NCI-H1930 (cell line): ENCODE results near the gene TENT4A.
"Not testable (repeated sequence)": the region's sequence is repeated elsewhere in the genome, so short reads cannot be mapped to it uniquely, and the experiment has no call there.

ENCODE experiments used
- DNase-seq, 2 experiments: peaks; one replicate each; lab custom pipeline; 2025; lab: John Stamatoyannopoulos, UW

Gene TENT4A

DNA sequence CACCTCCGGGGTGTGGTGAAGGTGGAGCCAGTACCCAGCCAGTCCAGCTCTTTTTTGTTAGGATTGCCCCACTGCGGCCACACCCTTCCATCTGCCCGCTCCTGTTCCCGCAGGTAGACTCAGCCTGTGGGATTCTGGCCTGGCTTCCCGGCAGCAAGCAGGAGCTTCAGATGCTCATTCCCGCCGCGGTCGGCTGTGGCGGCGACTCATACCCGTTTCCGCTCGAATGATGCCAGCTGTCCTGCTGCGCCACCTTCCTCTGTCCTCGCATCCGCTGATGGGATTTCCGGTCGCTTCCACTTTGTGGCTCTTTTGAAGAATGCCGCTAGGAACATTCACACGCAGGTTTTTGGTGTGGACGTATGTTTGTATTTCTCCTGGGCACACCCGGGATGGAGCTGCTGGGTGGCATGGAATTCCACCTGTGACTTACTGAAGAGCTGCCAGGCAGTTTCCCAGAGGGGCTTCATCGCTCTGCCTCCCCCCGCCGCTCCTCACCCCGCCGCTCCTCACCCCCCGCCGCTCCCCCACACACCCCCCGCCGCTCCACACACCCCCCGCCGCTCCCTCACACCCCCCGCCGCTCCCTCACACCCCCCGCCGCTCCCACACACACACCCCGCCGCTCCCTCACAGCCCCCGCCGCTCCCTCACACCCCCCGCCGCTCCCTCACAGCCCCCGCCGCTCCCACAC, 60.3 kb downstream of the TENT4A start:
- DNase-seq, result peak; percentile 69 to 87

GRCh38 chr5:6774207-6774606, 61.0 kb downstream of the TENT4A start:
- DNase-seq, result not testable (repeated sequence)

DNA sequence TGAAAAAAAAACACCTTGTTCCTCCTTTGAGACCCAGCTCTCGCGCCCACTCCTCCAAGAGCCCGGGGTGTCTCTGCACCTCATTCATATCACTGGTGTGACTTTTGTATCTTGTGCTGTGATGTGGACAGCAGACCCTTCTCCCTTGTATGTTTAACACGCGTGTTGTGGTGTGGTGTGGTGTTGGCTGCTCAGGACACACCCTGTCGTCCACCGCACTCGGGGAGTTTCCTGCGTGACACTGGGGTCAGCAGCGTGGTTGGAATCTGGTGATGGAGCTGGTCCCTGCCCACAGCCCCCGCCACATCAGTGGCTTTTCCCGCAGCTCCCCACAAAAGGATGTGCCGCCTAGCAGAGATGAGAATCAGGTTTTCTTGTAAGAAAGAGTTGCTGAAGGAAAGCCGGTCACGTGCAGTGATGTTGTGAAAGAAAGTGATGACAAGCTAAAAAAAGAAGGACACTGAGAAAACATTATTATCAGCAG, 61.5 kb downstream of the TENT4A start:
- DNase-seq, result no peak

DNA sequence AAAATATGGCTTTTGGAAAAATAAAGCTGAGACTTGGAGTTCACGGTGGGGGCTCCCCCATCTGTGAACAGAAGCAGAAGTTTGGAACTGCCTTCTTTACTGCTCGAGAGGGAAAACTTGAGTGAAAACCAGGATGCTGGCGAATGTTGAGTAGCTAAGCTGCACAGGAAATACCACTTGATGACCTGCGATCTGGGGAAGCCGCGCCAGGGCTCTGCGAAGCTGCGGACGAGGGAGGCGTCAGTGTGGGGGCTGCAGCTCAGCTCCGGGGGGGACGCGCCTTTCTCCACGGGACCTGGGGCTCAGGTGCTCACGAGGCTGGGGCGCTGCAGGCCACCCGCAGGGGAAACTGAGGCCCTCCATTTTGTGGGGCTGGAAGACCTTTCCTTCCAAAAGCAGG, 62.3 kb downstream of the TENT4A start:
- DNase-seq, result no peak

GRCh38 chr5:6780802-6781391, 67.7 kb downstream of the TENT4A start:
- no peak for DNase-seq

- DNase-seq, result no peak
Measured at GRCh38 chr5:6781716-6782115, 68.5 kb downstream of the TENT4A start.

DNA sequence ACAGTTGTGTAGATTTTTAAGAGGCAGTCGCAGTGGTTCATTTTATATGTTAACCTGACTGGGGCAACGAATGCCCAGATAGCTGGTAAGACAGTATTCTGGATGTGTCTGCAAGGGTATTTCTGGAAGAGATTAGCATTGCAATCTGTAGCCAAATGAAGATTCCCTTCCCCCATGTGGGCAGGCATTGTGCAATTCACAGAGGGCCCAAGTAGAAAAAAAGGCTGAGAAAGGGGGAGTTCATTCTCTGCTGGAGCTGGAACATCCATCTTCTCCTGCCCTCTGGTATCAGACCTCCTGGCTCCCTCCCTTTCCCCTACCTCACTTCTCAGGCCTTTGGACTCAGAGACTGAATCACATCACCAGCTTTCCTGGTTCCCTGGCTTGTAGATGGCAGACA, 70.6 kb downstream of the TENT4A start:
- no peak for DNase-seq

GRCh38 chr5:6784481-6784880, 71.2 kb downstream of the TENT4A start:
- no peak for DNase-seq

GRCh38 chr5:6785161-6785860, 72.1 kb downstream of the TENT4A start:
- no peak for DNase-seq

GRCh38 chr5:6785861-6786180, 72.6 kb downstream of the TENT4A start:
- no peak for DNase-seq

GRCh38 chr5:6786786-6787495, 73.7 kb downstream of the TENT4A start:
- no peak for DNase-seq

DNA sequence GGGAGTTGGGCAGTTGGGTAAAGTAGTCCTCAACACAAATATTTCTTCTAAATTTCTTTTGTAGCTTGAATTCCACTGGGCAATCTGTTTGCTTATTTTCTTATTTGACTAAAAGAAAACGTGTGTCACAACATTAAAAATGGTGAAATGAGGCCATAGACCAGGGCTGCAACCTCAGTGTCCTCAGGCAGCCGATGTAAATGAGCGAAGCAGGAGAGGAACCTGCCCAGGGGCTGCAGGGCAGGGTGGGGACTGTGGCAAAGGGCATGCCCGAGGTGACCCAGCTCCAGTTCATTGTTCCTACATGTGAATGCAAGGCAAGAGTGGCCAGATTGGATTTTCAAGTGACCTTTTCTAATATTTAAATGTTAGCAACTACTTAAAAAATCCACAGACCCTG, 74.7 kb downstream of the TENT4A start:
- no peak for DNase-seq

- DNase-seq, result no peak
Measured at GRCh38 chr5:6788439-6788838, 75.2 kb downstream of the TENT4A start.

DNA sequence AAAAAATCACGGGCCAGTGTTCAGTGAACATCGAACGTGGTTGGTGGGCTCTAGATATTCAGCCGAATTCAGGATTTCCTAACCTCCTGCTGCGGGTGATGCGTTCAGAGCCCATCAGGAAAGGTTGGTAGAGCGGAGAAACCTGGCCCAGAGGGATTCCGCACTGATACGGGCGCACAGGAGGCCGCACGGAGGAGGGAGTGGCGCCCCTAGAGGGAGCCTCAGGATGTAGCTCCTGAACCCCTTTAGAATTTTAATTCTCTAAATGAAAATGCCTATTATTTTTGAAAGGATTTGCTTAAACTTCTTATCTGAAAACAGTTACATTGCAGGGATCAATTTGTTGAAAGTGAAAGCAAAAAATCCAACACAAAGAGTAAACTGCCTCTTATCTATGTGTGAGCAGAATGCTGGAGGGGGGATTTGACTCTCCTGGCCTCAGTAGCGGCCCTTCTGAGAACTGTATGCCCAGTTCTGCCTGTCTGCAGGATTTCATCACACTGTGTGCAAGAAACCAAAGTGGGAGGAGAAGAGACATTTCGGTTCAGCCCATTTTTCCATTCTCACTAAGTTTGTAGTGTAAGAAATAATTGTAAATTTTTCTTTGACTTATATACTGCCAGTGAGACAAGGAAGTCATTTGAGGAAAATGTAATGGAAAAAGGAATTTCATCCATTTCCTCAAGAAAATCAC, 75.9 kb downstream of the TENT4A start:
- no peak for DNase-seq

GRCh38 chr5:6790346-6790865, 77.2 kb downstream of the TENT4A start:
- DNase-seq, result no peak

DNA sequence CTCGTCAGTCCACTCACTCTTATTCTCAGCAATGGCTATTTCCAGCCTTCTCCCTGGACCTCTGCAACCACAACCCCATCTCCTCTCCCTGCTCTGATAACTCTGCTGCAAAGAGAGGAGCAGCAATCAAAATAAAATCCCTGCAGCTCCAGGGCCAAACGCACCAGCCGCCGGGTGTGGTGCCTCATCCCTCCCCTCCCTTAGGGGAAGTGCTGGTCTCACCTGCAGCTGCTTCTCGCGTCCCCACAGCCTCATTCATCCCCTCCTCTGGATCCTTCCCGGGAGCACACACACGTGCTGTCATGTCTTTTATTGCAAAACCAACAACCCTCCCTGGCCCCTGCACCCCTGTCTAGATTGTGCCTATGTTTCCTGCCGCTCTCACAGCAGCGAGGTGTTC, 77.8 kb downstream of the TENT4A start:
- DNase-seq, result no peak

DNA sequence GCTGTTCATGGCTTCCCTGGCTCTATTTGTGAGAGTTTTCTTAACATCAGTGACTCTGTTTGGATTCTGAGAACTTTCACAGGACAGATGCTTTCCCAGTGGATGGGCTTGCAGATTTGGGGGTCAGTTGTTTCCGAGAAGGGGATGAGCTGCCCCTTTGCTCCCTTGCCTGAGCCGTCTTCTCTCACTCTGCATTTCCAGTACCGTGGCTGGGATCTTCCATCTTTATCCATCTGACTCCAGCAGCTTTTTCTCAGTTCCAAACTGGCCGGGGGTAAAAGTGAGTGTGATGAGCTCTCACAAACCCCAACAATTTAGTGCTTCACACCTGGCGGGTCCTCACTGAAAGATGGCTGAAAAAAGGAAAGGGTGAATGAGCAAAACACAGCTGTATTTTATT, 79.1 kb downstream of the TENT4A start:
- no peak for DNase-seq

DNA sequence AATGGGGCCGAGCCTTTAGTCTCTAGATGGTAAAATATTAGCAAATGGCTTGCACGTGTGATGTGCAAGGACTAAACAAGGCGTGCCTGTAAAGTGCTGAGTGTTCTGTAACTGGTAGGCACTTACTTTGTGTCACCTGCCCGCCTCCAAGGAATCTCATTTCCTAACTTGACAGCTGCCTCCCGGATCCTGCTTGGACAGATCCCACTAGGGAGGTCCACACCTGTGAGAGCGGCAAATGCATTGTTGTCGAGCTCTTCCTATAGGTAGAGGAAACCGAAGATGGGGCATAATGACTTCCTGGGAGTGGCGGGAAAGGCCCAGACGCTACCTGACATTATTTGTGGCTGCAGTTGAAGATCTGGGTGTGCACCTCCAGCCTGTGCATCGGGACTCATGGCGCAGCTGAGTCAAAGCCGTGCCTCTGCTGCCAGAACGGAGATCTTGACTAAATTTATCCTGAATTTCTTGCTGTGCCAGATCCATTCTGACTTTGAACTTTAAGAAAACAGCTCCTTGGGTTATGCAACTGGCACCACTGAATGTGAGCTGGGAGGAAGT, 79.8 kb downstream of the TENT4A start:
- no peak for DNase-seq

DNA sequence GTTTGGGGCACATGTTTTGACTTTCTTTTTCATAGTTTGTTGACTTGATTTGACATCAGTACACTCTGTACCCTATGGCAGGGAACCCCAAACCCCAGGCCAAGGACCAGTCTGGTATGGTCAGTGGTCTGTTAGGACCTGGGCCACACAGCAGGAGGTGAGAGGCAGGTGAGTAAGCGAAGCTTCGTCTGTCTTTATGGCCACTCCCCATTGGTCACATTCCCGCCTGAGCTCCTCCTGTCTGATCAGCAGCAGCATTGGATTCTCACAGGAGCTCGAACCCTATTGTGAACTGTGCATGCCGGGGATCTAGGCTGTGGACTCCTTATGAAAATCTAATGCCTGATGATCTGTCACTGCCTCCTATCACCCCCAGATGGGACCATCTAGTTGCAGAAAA, 88.0 kb downstream of the TENT4A start:
- DNase-seq, result no peak

DNA sequence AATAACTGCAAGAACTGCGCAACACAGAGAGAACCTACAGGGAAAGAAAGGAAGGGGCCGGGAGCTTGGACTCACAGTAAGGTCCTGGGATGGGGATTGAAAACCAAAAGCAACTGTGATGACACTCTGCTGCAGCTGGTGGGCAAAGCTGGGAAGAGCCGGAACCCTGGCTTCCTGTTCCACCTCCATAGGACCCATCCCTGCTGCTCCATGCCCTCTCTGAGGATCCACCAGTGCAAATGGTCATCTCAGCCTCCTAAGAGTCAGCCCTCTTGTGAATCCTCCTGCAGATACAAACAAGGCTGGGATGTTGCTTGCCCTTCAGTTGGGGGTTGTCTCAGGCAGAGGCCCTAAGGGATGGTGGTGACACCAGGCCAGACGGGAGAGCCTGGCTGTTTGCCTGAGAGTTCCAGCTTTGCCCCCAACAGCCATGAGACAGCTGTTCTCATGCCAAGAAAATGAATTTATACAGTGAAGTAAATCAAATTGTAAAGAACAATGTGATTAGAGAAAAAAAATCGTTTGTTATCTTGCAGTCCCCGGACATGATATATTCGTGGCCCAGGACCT, 90.8 kb downstream of the TENT4A start:
- no peak for DNase-seq

DNA sequence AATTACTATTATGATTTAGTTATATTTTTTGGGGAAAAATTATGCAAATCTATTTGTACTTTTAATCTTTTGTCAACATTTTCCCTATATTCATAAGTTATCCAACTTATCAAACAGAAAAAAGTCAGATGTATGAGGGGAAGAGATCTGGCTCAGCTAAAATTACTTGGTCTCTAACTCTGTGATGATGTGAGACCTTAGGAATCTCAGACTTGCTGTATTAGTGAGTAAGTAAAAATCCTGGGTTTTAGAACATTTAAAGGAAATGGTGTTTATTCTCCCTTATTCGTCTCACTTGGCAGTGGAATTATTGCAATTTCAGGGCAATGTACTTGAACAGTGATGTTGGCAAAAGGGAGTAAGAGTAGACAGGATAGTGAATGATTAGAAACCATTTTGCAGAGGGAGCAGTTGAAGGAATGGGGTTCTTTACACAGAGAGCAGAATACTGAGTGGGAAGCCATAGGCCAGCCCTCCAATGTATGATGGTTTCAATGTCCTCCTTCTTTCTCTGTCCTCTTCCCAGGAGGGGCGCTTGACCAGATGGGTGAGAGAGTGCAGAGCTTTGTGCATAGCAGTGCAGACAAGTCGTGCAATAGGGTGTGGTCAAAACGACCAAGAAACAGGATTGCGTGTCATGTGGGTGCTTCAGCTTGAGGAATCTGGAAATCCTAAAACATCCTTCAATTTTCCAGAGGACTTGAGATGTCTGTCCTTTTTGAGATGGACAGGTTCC, 91.7 kb downstream of the TENT4A start:
- no peak for DNase-seq
